HUES64 (cell line): ENCODE results near the gene KCNE4.
A peak's percentile ranks its signal among the peaks of the same experiment; 100 is the strongest.

ENCODE experiments used
- H3K27ac ChIP-seq: 2 replicates; pipeline ENCODE4 v1.7.0; 2013; ENCODE audit warnings: low read depth, low read length, inconsistent platforms
- H3K27me3 ChIP-seq: 2 replicates; pipeline ENCODE4 v1.6.1; 2013; ENCODE audit warnings: mild to moderate bottlenecking, low read length; ENCODE audit not compliant: insufficient read depth
- H3K36me3 ChIP-seq: 2 replicates; pipeline ENCODE4 v1.6.1; 2013; ENCODE audit warnings: mild to moderate bottlenecking, low read length; ENCODE audit not compliant: insufficient read depth
- H3K4me1 ChIP-seq: 2 replicates; pipeline ENCODE4 v1.6.1; 2013; ENCODE audit warnings: mild to moderate bottlenecking, low read length, moderate library complexity; ENCODE audit not compliant: insufficient read depth
- H3K4me3 ChIP-seq: 2 replicates; pipeline ENCODE4 v1.5.1; 2013; ENCODE audit warnings: mild to moderate bottlenecking, low read length, moderate library complexity
- H3K9ac ChIP-seq: 2 replicates; pipeline ENCODE4 v1.6.1; 2013; ENCODE audit warnings: mild to moderate bottlenecking, low read depth, low read length
- H3K9me3 ChIP-seq: 2 replicates; pipeline ENCODE4 v1.6.1; 2013; ENCODE audit warnings: low read depth, low read length; ENCODE audit not compliant: insufficient read depth
- WGBS: fragments of 150-250, 120-280 bp; methylation state at CpG from one replicate; pipeline ENCODE4 v1.1.7; 2013; ENCODE audit warnings: missing lambda C conversion rate; 5-methylcytosine and 5-hydroxymethylcytosine counted together

KCNE4 gene

DNA sequence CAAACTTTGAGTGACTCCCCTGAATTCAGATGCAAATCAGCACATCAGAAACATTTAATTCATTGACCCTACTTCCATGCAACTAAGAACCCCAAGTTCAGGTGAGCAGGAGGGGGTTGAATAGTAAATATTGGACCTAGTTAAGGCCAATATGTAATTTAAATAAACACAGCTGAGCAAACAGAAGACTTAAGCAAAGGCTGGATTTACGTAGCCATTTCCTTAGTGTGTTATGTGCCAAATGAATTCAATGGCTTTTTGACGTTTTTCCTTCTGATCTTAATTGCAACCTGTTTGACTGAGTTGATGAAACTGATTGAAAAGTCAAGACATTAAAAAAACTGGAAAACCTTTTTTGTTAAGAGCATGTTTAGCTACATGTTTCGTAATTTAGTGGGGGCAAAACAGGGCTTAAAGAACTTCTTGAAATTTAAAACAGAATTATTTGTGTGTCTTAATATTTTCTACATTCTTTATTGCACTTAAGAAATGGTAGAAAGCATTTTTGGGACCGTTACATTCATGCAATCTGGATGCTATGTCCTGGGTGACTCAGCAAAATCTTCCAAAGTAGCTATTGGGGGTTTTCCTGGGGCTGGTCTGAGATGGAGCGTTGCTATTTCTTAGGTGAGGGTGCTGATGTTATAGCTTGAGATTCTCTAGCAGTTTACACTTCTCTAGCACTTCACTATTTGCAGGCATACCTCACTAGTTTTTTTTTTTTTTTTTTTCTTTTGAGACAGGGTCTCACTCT lies 25.5 kb upstream of the KCNE4 start:
- 85% methylated on average over 4 of the region's 5 CpGs for WGBS
- H3K9me3 ChIP-seq: peaks cover 5% of the 10 kb centered on the region
- no peak overlapping the region for H3K9ac ChIP-seq
- no peaks in the 10 kb centered on the region for H3K27me3 ChIP-seq
- H3K4me1 ChIP-seq: peaks cover 7% of the 10 kb centered on the region
- H3K36me3 ChIP-seq: no peaks in the 10 kb centered on the region
- H3K27ac ChIP-seq: no peak overlapping the region
- H3K4me3 ChIP-seq: no peak overlapping the region

DNA sequence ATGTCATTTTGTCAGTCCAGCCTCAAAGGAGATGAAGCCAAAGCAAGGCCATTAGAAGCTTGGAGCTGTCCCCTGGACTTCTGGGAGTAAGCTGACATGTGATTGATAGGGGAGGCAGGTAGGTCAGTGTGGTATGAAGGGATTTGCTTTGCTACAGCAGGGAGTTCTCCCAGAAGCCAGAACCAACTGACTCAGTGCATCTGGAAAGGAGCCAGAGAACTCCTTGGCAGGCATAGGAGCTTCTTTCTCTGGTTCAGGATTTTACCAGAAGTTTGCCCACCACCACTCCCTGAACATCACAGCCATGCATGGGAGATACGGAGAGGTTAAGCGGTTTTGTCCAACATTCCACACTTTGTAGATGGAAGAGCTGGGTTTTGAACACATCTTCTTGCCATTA lies 24.5 kb upstream of the KCNE4 start:
- 90% methylated on average over 2 of the region's 2 CpGs for WGBS
- Histone ChIP-seq H3K9me3 (peaks cover 14% of the 10 kb centered on the region), H3K4me3 (no peak overlapping the region), H3K27me3 (no peaks in the 10 kb centered on the region), H3K27ac (no peak overlapping the region), H3K9ac (no peak overlapping the region), H3K36me3 (no peaks in the 10 kb centered on the region), H3K4me1 (peaks cover 7% of the 10 kb centered on the region)

DNA sequence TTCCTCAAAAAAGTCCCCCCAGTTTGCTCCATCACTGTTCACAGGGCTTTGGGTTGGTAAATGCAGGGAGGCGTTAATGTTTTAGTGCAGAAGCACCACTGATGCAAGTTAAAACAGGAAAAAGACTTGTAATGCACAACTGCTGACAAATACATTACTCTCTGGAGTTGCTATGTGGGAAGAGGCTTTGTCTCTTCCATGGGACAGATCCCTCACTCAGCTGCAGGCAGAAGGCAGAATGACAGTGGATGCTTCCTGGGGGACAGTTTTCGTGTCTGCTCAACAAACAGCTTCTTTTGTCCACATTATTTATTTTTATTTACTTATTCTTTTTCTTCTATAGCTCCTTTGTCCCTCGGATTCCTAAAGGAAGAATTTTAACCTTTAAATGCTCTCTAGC lies 22.7 kb upstream of the KCNE4 start:
- WGBS: 83% methylated on average over 3 of the region's 3 CpGs
- no peak overlapping the region for H3K4me3 ChIP-seq
- peaks cover 7% of the 10 kb centered on the region for H3K4me1 ChIP-seq
- H3K27ac ChIP-seq: no peak overlapping the region
- no peak overlapping the region for H3K9ac ChIP-seq
- H3K36me3 ChIP-seq: no peaks in the 10 kb centered on the region
- peaks cover 19% of the 10 kb centered on the region for H3K9me3 ChIP-seq
- H3K27me3 ChIP-seq: no peaks in the 10 kb centered on the region

DNA sequence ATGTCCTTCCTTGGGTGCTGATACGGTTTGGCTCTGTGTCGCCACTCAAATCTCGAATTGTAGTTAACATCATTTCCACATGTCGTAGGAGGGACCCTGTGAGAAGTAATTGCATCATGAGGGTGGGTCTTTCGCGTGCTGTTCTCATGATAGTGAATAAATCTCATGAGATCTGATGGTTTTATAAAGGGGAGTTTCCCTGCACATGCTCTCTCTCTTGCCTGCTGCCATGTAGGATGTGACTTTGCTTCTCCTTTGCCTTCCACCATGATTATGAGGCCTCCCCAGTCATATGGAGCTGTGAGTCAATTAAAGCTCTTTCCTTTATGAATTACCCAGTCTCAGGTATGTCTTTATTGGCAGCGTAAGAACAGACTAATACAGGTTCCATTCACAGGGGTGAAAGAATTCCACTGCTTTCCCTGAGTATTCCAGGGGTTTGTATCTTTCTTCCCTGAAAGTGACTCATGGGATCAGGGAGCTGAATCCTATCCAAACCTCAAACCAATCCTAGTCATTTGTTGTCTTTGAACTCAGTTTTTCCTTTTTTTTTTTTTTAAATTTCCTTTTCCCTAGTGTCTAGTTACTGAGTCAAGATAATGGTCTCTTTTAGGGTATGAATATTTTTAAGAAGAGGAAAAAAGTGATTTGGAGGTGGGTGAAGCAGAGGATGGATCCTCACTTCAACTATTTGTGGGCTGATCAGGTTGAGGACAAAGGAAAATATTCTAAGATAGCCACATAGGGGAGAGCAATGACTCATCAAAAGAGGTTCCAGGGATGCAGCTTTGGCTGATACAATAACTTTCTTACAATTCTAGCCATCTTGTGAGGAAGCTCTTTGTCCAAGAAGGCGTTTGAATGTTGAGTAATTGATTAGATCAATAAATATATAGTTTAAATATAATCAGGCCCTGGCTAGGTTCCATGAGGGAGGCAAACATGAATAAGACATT lies 19.5 kb upstream of the KCNE4 start:
- peaks cover 10% of the 10 kb centered on the region for H3K4me1 ChIP-seq
- WGBS: 93% methylated on average over 7 of the region's 8 CpGs
- no peak overlapping the region for H3K4me3 ChIP-seq
- H3K9ac ChIP-seq: no peak overlapping the region
- no peaks in the 10 kb centered on the region for H3K36me3 ChIP-seq
- peaks cover 19% of the 10 kb centered on the region for H3K9me3 ChIP-seq
- no peak overlapping the region for H3K27ac ChIP-seq
- no peaks in the 10 kb centered on the region for H3K27me3 ChIP-seq

DNA sequence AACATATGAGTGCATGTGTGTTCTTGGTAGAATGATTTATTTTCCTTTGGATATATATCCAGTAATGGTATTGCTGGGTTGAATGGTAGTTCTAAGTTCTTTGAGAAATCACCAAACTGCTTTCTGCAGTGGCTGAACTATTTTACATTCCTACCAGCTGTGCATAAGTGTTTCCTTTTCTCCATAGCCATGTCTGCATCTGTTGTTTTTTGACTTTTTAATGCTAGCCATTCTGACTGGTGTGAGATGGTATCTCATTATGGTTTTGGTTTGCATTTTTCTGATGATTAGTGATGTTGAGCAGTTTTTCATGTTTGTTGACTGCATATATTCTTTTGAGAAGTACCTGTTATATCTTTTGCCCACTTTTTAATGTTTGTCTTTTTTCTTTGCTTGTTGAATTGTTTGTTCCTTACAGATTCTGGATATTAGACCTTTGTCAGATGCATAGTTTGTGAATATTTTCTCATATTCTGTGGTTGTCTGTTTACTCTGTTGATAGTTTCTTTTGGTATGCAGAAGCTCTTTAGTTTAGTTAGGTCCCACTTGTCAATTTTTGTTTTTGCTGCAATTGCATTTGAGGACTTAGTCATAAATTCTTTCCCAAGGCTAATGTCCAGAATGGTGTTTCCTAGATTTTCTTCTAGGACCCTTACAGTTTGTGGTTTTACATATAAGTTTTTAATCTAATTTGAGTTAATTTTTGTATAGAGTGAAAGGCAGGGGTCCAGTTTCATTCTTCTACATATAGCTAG lies 17.6 kb upstream of the KCNE4 start:
- no peak overlapping the region for H3K4me3 ChIP-seq
- peaks cover 19% of the 10 kb centered on the region for H3K9me3 ChIP-seq
- no peaks in the 10 kb centered on the region for H3K27me3 ChIP-seq
- no peak overlapping the region for H3K27ac ChIP-seq
- no peaks in the 10 kb centered on the region for H3K36me3 ChIP-seq
- H3K4me1 ChIP-seq: peaks cover 27% of the 10 kb centered on the region
- no peak overlapping the region for H3K9ac ChIP-seq

DNA sequence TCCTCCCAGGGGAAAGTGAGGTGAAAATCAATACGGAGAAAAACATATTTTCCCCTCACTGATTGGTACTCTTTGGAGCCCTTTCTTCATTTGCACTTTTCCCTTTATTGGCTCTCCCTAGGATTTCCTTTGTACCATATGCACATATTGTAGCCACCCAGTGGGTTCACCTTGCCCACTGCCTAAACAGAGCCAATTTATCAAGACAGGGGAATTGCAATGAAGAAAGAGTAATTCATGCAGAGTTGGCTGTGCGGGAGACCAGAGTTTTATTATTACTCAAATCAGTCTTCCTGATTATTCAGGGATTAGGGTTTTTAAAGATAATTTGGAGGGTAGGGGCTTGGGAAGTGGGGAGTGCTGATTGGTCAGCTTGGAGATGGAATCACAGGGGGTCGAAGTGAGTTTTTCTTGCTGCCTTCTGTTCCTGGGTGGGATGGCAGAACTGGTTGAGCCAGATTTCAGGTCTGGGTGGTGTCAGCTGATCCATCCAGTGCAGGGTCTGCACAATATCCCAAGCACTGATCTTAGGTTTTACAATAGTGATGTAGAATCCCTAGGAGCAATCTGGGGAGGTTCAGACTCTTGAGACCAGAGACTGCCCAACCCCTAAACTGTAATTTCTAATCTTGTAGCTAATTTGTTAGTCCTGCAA lies 15.1 kb upstream of the KCNE4 start:
- peak overlapping the region; percentile 61; the same call in 1 of the 2 replicates for H3K27ac ChIP-seq
- H3K9ac ChIP-seq: no peak overlapping the region
- no peaks in the 10 kb centered on the region for H3K27me3 ChIP-seq
- peaks cover 10% of the 10 kb centered on the region for H3K9me3 ChIP-seq
- H3K4me1 ChIP-seq: peaks cover 32% of the 10 kb centered on the region
- WGBS: 68% methylated on average over 3 of the region's 3 CpGs
- H3K4me3 ChIP-seq: no peak overlapping the region
- no peaks in the 10 kb centered on the region for H3K36me3 ChIP-seq

DNA sequence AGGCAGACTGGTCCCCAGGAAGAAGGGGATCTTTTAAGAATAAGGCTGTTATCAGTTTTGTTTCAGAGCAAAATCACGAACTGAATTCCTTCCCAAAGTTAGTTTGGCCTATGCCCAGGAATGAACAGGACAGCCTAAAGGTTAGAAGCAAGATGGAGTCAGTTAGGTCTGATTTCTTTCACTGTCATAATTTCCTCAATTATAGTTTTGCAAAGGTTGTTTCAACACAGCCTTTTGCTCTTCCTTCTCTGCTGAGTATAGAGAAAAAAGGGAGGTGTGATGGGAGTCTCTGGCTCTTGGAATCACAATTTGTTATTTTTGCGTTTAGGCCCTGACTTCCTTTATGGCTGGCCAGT lies 14.6 kb upstream of the KCNE4 start:
- Histone ChIP-seq H3K36me3 (no peaks in the 10 kb centered on the region), H3K9me3 (peaks cover 5% of the 10 kb centered on the region; the same call in 1 of the 2 replicates), H3K4me1 (peaks cover 32% of the 10 kb centered on the region), H3K9ac (no peak overlapping the region), H3K27ac (peak overlapping the region; percentile 61; the same call in 1 of the 2 replicates), H3K27me3 (no peaks in the 10 kb centered on the region), H3K4me3 (no peak overlapping the region)
- WGBS: 90% methylated on average over 2 of the region's 2 CpGs

DNA sequence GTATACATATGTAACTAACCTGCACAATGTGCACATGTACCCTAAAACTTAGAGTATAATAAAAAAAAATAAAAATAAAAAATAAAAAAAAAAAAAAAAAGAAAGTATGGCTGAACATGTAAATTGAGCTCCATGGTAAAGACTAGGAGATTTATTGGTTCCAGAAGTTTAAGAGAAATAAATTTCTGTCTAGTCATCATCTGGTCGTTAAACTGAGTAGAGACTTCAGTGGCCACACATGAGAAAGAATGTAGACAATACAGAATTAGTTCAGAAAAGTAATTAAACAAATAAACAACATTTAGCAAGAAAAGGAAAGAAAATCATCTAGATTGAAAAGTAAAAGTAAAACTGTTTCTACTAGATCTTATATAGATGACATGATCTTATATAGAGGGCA lies 12.4 kb upstream of the KCNE4 start:
- no peak overlapping the region for H3K4me3 ChIP-seq
- no peaks in the 10 kb centered on the region for H3K36me3 ChIP-seq
- WGBS: 60% methylated on average over 1 of the region's 1 CpG
- no peak overlapping the region for H3K27ac ChIP-seq
- H3K27me3 ChIP-seq: no peaks in the 10 kb centered on the region
- no peak overlapping the region for H3K9ac ChIP-seq
- peaks cover 32% of the 10 kb centered on the region for H3K4me1 ChIP-seq
- H3K9me3 ChIP-seq: no peaks in the 10 kb centered on the region

DNA sequence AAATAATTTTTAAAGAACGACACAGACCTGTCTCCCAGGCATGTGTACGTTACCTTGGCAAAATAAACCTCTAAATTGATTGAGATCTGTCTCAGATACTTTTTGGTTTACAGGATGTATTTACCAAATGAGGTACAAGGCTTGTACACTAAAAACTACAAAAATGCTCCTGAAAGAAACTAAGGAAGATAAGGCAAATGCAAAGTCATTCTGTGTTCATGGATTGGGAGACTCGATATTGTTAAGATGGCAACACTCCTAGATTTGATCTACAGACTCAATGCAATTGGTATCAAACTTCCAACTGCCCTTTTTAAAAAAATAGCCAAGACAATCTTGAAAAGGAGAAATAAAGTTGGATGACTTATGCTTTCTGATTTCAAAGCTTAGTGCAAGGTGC lies 11.5 kb upstream of the KCNE4 start:
- 98% methylated on average over 3 of the region's 3 CpGs for WGBS

DNA sequence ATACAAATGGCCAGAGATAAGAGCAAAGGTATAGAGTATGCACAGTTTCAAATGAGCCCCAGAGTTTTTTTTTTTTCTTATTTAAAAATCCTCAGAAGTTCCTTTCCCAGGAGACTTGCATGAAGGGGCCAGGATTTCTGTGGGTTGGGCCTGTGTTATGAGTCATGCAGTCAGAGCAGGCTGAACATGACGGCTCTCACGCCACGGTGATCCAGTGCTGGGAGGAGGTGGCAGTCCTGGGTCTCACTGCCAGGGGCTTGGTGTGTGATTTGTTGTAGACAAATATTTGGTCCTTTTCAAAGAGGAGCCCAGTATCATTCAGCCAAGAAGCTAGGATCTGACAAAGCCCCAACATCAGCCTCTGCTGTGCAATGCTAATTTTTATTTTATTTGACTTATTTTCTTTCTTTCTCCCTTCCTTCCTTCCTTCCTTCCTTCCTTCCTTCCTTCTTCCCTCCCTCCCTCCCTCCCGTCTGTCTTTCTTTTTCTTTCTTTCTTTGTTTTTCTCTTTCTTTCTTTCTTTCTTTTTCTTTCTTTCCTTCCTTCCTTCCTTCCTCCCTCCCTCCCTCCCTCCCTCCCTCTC lies 10.4 kb upstream of the KCNE4 start:
- Histone ChIP-seq H3K27me3 (no peaks in the 10 kb centered on the region), H3K36me3 (no peaks in the 10 kb centered on the region), H3K9ac (no peak overlapping the region), H3K4me1 (peaks cover 26% of the 10 kb centered on the region), H3K9me3 (no peaks in the 10 kb centered on the region), H3K27ac (no peak overlapping the region), H3K4me3 (no peak overlapping the region)
- WGBS: 49% methylated on average over 4 of the region's 4 CpGs

More for the DNA sequence above, 11.5 kb upstream of the KCNE4 start:
- no peak overlapping the region for H3K9ac ChIP-seq
- no peak overlapping the region for H3K27ac ChIP-seq
- H3K27me3 ChIP-seq: no peaks in the 10 kb centered on the region
- H3K9me3 ChIP-seq: no peaks in the 10 kb centered on the region
- H3K4me1 ChIP-seq: peaks cover 32% of the 10 kb centered on the region
- H3K4me3 ChIP-seq: no peak overlapping the region
- no peaks in the 10 kb centered on the region for H3K36me3 ChIP-seq
